H9 (cell line): Measurements from ENCODE around the gene EPB41L2. TPM values are rescaled to one million over a fixed set of nuclear protein-coding genes. Genes with fewer than 3 reads are reported as not detected.

Source experiments
- DNase-seq: peaks from one replicate; pipeline ENCODE4 v3.0.0-alpha.2; 2017
- H2AFZ ChIP-seq: one replicate; pipeline ENCODE4 v1.6.1; 2013; ENCODE audit warnings: mild to moderate bottlenecking, low read length, control low read depth, moderate library complexity
- H2AK5ac ChIP-seq: 2 replicates; pipeline ENCODE4 v1.6.1; 2013; ENCODE audit warnings: low read length, control low read depth, mixed read lengths; ENCODE audit not compliant: insufficient read length
- H2BK120ac ChIP-seq: one replicate; pipeline ENCODE4 v1.6.1; 2013; ENCODE audit warnings: low read depth, mild to moderate bottlenecking, low read length, control low read depth, inconsistent platforms; ENCODE audit not compliant: poor library complexity, severe bottlenecking
- H2BK12ac ChIP-seq: 2 replicates; pipeline ENCODE4 v1.6.1; 2013; ENCODE audit warnings: low read length, control low read depth, mixed read lengths, low read depth; ENCODE audit not compliant: insufficient read length
- H2BK15ac ChIP-seq: 2 replicates; pipeline ENCODE4 v1.6.1; 2013; ENCODE audit warnings: low read depth, low read length, control low read depth
- H2BK20ac ChIP-seq: one replicate; pipeline ENCODE4 v1.6.1; 2013; ENCODE audit warnings: low read depth, mild to moderate bottlenecking, low read length, control low read depth, inconsistent platforms; ENCODE audit not compliant: poor library complexity, severe bottlenecking
- H2BK5ac ChIP-seq: 2 replicates; pipeline ENCODE4 v1.6.1; 2013; ENCODE audit warnings: low read length, control low read depth, mixed read lengths; ENCODE audit not compliant: insufficient read length
- H3K14ac ChIP-seq: 2 replicates; pipeline ENCODE4 v1.6.1; 2013; ENCODE audit warnings: low read length, control low read depth; ENCODE audit not compliant: insufficient read depth
- H3K18ac ChIP-seq: 2 replicates; pipeline ENCODE4 v1.6.1; 2013; ENCODE audit warnings: low read depth, mild to moderate bottlenecking, mixed read lengths, low read length, control low read depth; ENCODE audit not compliant: insufficient read length
- H3K23ac ChIP-seq: 2 replicates; pipeline ENCODE4 v1.6.1; 2013; ENCODE audit warnings: low read length, control low read depth, mixed read lengths, low read depth; ENCODE audit not compliant: insufficient read length
- H3K23me2 ChIP-seq: 2 replicates; pipeline ENCODE4 v1.6.1; 2013; ENCODE audit warnings: low read depth, mild to moderate bottlenecking, mixed read lengths, low read length, control low read depth; ENCODE audit not compliant: insufficient read length, poor library complexity, severe bottlenecking
- H3K27ac ChIP-seq: 2 replicates; pipeline ENCODE4 v1.5.1; 2013; ENCODE audit warnings: low read length, control low read depth, mixed read lengths, low read depth; ENCODE audit not compliant: insufficient read length
- H3K27me3 ChIP-seq: 2 replicates; pipeline ENCODE4 v1.6.1; 2013; ENCODE audit warnings: low read length, control low read depth, inconsistent platforms; ENCODE audit not compliant: insufficient read depth
- H3K4ac ChIP-seq: 2 replicates; pipeline ENCODE4 v1.6.1; 2013; ENCODE audit warnings: low read depth, mild to moderate bottlenecking, control low read depth, inconsistent platforms, low read length, moderate library complexity
- H3K4me1 ChIP-seq: 2 replicates; pipeline ENCODE4 v1.6.1; 2013; ENCODE audit warnings: low read length, control low read depth, inconsistent platforms; ENCODE audit not compliant: insufficient read depth
- H3K4me2 ChIP-seq: 2 replicates; pipeline ENCODE4 v1.6.1; 2013; ENCODE audit warnings: low read length, control low read depth, mixed read lengths; ENCODE audit not compliant: insufficient read length, insufficient read depth
- H3K56ac ChIP-seq: 2 replicates; pipeline ENCODE4 v1.6.1; 2013; ENCODE audit warnings: low read depth, mild to moderate bottlenecking, mixed read lengths, low read length, control low read depth; ENCODE audit not compliant: insufficient read length
- H3K79me1 ChIP-seq: 2 replicates; pipeline ENCODE4 v1.6.1; 2013; ENCODE audit warnings: low read depth, mild to moderate bottlenecking, moderate library complexity, low read length, control low read depth, inconsistent platforms; ENCODE audit not compliant: insufficient read depth, poor library complexity, severe bottlenecking
- H3K79me2 ChIP-seq: 2 replicates; pipeline ENCODE4 v1.6.1; 2013; ENCODE audit warnings: low read length, control low read depth, inconsistent platforms; ENCODE audit not compliant: insufficient read depth
- H3K9ac ChIP-seq: 2 replicates; pipeline ENCODE4 v1.6.1; 2013; ENCODE audit warnings: low read length, control low read depth, mixed read lengths; ENCODE audit not compliant: insufficient read length; ENCODE audit errors: extremely low read depth
- H3K9me3 ChIP-seq: one replicate; pipeline ENCODE4 v1.6.1; 2013; ENCODE audit warnings: low read depth, low read length, inconsistent platforms; ENCODE audit not compliant: control insufficient read depth
- H3T11ph ChIP-seq: one replicate; pipeline ENCODE4 v1.6.1; 2013; ENCODE audit warnings: mild to moderate bottlenecking, low read length, control low read depth, inconsistent platforms
- H4K20me1 ChIP-seq: one replicate; pipeline ENCODE4 v1.6.1; 2013; ENCODE audit not compliant: control insufficient read depth, insufficient read length, insufficient read depth
- H4K5ac ChIP-seq: 2 replicates; pipeline ENCODE4 v1.6.1; 2013; ENCODE audit warnings: low read depth, mild to moderate bottlenecking, mixed read lengths, low read length, control low read depth; ENCODE audit not compliant: insufficient read length
- H4K8ac ChIP-seq: replicated peaks from 2 replicates; pipeline ENCODE4 v1.6.1; 2013; ENCODE audit warnings: low read length, control low read depth, mixed read lengths, low read depth; ENCODE audit not compliant: insufficient read length
- H4K91ac ChIP-seq: 2 replicates; pipeline ENCODE4 v1.6.1; 2013; ENCODE audit warnings: low read depth, mild to moderate bottlenecking, moderate library complexity, mixed read lengths, low read length, control low read depth; ENCODE audit not compliant: insufficient read length
- H3K27ac Mint-ChIP-seq, 3 experiments: 2 replicates in 2 of 3; 3 replicates in 1 of 3; pipeline ENCODE4 v1.8.0; 2020 to 2021; ENCODE audit warnings: mixed read lengths in 3 of 3, mild to moderate bottlenecking in 1 of 3, moderate library complexity in 1 of 3
- H3K27me3 Mint-ChIP-seq: 2 replicates; pipeline ENCODE4 v1.8.0; 2021; ENCODE audit warnings: low read depth, mild to moderate bottlenecking, moderate library complexity, mixed read lengths
- H3K36me3 Mint-ChIP-seq, 3 experiments: 2 replicates in 2 of 3; 3 replicates in 1 of 3; pipeline ENCODE4 v1.8.0; 2020 to 2021; ENCODE audit warnings: low read depth in 3 of 3, mixed read lengths in 3 of 3; ENCODE audit not compliant: insufficient read depth in 1 of 3
- H3K4me1 Mint-ChIP-seq, 2 experiments: 2 replicates each; pipeline ENCODE4 v1.8.0; 2020; ENCODE audit warnings: mixed read lengths in 2 of 2
- H3K4me3 Mint-ChIP-seq, 2 experiments: 2 replicates in 1 of 2; 3 replicates in 1 of 2; pipeline ENCODE4 v1.8.0; 2020 to 2021; ENCODE audit warnings: mild to moderate bottlenecking in 2 of 2, mixed read lengths in 2 of 2, moderate library complexity in 1 of 2
- H3K9me3 Mint-ChIP-seq, 2 experiments: 2 replicates in 1 of 2; 3 replicates in 1 of 2; pipeline ENCODE4 v1.8.0; 2020; ENCODE audit warnings: mild to moderate bottlenecking in 2 of 2, mixed read lengths in 2 of 2, moderate library complexity in 1 of 2
- CTCF ChIP-seq: fragments of 200-600 bp; sonication (generic); conservative IDR thresholded peaks from 3 replicates; pipeline ENCODE4 v1.8.0; 2021; ENCODE audit warnings: antibody characterized with exemption, mild to moderate bottlenecking
- WGBS: extraction: QIAGEN DNeasy Blood & Tissue Kit; methylation state at CpG from one replicate; pipeline ENCODE4 v1.1.7; 2013; ENCODE audit warnings: missing lambda C conversion rate, low lambda C conversion rate, mixed read lengths; ENCODE audit not compliant: insufficient read length; ENCODE audit errors: extremely low coverage; 5-methylcytosine and 5-hydroxymethylcytosine counted together
- total RNA-seq: library from RNA; stranded (reverse); gene quantifications from 2 replicates; pipeline ENCODE4 v1.2.1, GENCODE V29; 2021

EPB41L2 gene
- total RNA-seq, 1 experiment from 2014 or later: 90.2 TPM

GRCh38 chr6:130862370-130862769 lies 200.7 kb downstream of the EPB41L2 start:
- Histone ChIP-seq H2BK12ac (no peak overlapping the region), H4K8ac (no peak overlapping the region), H3K23ac (no peak overlapping the region), H3T11ph (no peak overlapping the region), H3K14ac (no peak overlapping the region), H3K9me3 (no peaks in the 10 kb centered on the region), H3K79me2 (no peaks in the 10 kb centered on the region; the same call in 1 of the 2 replicates), H3K27ac (no peak overlapping the region), H3K18ac (no peak overlapping the region), H4K5ac (no peak overlapping the region), H4K91ac (no peak overlapping the region), H3K56ac (no peak overlapping the region), H3K79me1 (no peaks in the 10 kb centered on the region), H3K4me2 (no peak overlapping the region), H4K20me1 (no peaks in the 10 kb centered on the region), H3K4ac (no peak overlapping the region), H2BK5ac (no peak overlapping the region), H2BK20ac (no peak overlapping the region), H3K4me1 (no peaks in the 10 kb centered on the region), H2BK120ac (no peak overlapping the region), H2AFZ (no peak overlapping the region), H2AK5ac (no peak overlapping the region), H3K27me3 (no peaks in the 10 kb centered on the region), H3K23me2 (no peaks in the 10 kb centered on the region), H3K9ac (no peak overlapping the region), H2BK15ac (no peak overlapping the region)
- no peak for DNase-seq
- Mint-ChIP-seq H3K36me3 (peaks cover 8 to 15% (median 12%) of the 10 kb centered on the region in 3 experiments), H3K27ac (no peak overlapping the region), H3K9me3 (no peaks in the 10 kb centered on the region), H3K4me3 (no peak overlapping the region), H3K27me3 (no peaks in the 10 kb centered on the region), H3K4me1 (peaks cover 20 to 21% of the 10 kb centered on the region in 2 experiments)
- no CpG with 5 or more reads among the region's 2 CpGs for WGBS
- TF ChIP-seq CTCF: no peak
